HepG2 (cell line): ENCODE data around the gene SF3A2. TPM values are rescaled to one million over a fixed set of nuclear protein-coding genes. Genes with fewer than 3 reads are reported as not detected.

Experiments used
- AHDC1 ChIP-seq: sonication (generic); formaldehyde crosslinking; IDR thresholded peaks from 2 replicates; pipeline ENCODE4 v1.5.1; 2020; ENCODE audit warnings: mild to moderate bottlenecking, missing genetic modification reagents, borderline replicate concordance
- HOMEZ ChIP-seq: IDR thresholded peaks from 2 replicates; pipeline ENCODE4 v1.6.1; 2016; ENCODE audit warnings: low read depth
- IKZF4 ChIP-seq: sonication (generic); formaldehyde crosslinking; IDR thresholded peaks from 2 replicates; pipeline ENCODE4 v1.5.1; 2020; ENCODE audit warnings: borderline replicate concordance, mild to moderate bottlenecking, low read depth, missing genetic modification reagents; ENCODE audit errors: not compliant biosample characterization
- KDM5A ChIP-seq: fragments of 200-600 bp; sonication (generic); IDR thresholded peaks from 2 replicates; pipeline ENCODE4 v1.7.0; 2018; ENCODE audit warnings: antibody characterized with exemption, mild to moderate bottlenecking, low read length, borderline replicate concordance
- NFIC ChIP-seq: IDR thresholded peaks from 2 replicates; pipeline ENCODE4 v1.6.1; 2012; ENCODE audit warnings: mild to moderate bottlenecking, low read length, inconsistent platforms
- PRPF4 ChIP-seq: fragments of 200-400 bp; formaldehyde crosslinking; IDR thresholded peaks from 2 replicates; pipeline ENCODE4 v1.6.1; 2016; ENCODE audit warnings: low read length, low read depth; ENCODE audit not compliant: poor library complexity, severe bottlenecking
- SOX13 ChIP-seq, 3 experiments: fragments of 450-650 bp in 1 of 3; sonication (generic) in 1 of 3; formaldehyde crosslinking in 1 of 3; IDR thresholded peaks in 2 of 3; conservative IDR thresholded peaks in 1 of 3; 2 replicates each; pipeline versions ENCODE4 v1.5.0 to v1.6.1; 2016 to 2020; ENCODE audit warnings: antibody characterized with exemption in 1 of 3, mild to moderate bottlenecking in 1 of 3, missing compliant biosample characterization in 1 of 3, missing genetic modification reagents in 1 of 3, moderate library complexity in 1 of 3
- ZBTB44 ChIP-seq: sonication (generic); formaldehyde crosslinking; IDR thresholded peaks from 2 replicates; pipeline ENCODE4 v1.4.0; 2020; ENCODE audit warnings: missing genetic modification reagents
- ZFP90 ChIP-seq: sonication (generic); formaldehyde crosslinking; IDR thresholded peaks from 2 replicates; pipeline ENCODE4 v1.8.0; 2022; ENCODE audit warnings: missing genetic modification reagents, mild to moderate bottlenecking, inconsistent platforms, borderline replicate concordance
- ZNF234 ChIP-seq: sonication (generic); formaldehyde crosslinking; conservative IDR thresholded peaks from 2 replicates; pipeline ENCODE4 v1.5.1; 2020; ENCODE audit warnings: mild to moderate bottlenecking, missing genetic modification reagents
- ZNF317 ChIP-seq: sonication (generic); formaldehyde crosslinking; IDR thresholded peaks from 2 replicates; pipeline ENCODE4 v1.5.0; 2020; ENCODE audit warnings: mild to moderate bottlenecking, missing genetic modification reagents
- ZNF44 ChIP-seq: sonication (generic); formaldehyde crosslinking; IDR thresholded peaks from 2 replicates; pipeline ENCODE4 v1.5.1; 2020; ENCODE audit warnings: mild to moderate bottlenecking, missing genetic modification reagents
- ZNF512B ChIP-seq: sonication (generic); formaldehyde crosslinking; IDR thresholded peaks from 2 replicates; pipeline ENCODE4 v1.5.1; 2020; ENCODE audit warnings: missing genetic modification reagents, mild to moderate bottlenecking, borderline replicate concordance
- ZNF572 ChIP-seq: sonication (generic); formaldehyde crosslinking; IDR thresholded peaks from 2 replicates; pipeline ENCODE4 v1.5.1; 2020; ENCODE audit warnings: mild to moderate bottlenecking, missing genetic modification reagents
- ZNF776 ChIP-seq: sonication (generic); formaldehyde crosslinking; IDR thresholded peaks from 2 replicates; pipeline ENCODE4 v1.4.0; 2020; ENCODE audit warnings: mild to moderate bottlenecking, missing genetic modification reagents
- polyA plus RNA-seq, 8 experiments: library from polyadenylated mRNA; depleted of rRNA in 3 of 8; stranded (reverse) in 7 of 8; unstranded in 1 of 8; fragments of >200 nt; fragmentation: Illumina TruSeq in 4 of 8; extraction: Trizol in 4 of 8; gene quantifications; 2 replicates each; pipeline versions ENCODE4 v1.2.1 to v1.2.3, GENCODE V29; 2011 to 2016; ENCODE audit warnings: low read depth in 4 of 8, missing spikeins in 1 of 8, mixed read lengths in 1 of 8; ENCODE audit not compliant: insufficient read depth in 1 of 8
- total RNA-seq, 5 experiments: library from RNA; depleted of rRNA; stranded (reverse); fragments of >200 nt; fragmentation: Illumina TruSeq; extraction: Trizol; gene quantifications; 2 replicates each; pipeline ENCODE4 v1.2.3, GENCODE V29; 2016; ENCODE audit warnings: low read depth in 1 of 5

The SF3A2 gene
- total and polyA plus RNA-seq, 2 of the 13 experiments (the other 11 are each of a cell fraction or from before 2014, with no cell fraction given), result 8.6 to 8.8 TPM

- TF ChIP-seq HOMEZ (CRISPR knock-in tag) (peak; percentile 61; the same call in 1 of the 2 replicates), IKZF4 (peak; percentile 84), NFIC (no peak), SOX13 (IDR thresholded peaks at IDR 0.05) (peak; percentile 1; the same call in 1 of the 2 replicates), SOX13 (CRISPR knock-in tag; conservative IDR thresholded peaks at IDR 0.05 in 1 of 2, IDR thresholded peaks at IDR 0.05 in 1 of 2) (peak in 1 of 2 experiments; percentile 58; a peak in 2 of 4 replicates), ZNF44 (peak; percentile 95; the same call in 1 of the 2 replicates), ZNF776 (CRISPR knock-in tag) (peak; percentile 90), ZFP90 (CRISPR knock-in tag) (peak; percentile 94), ZBTB44 (CRISPR knock-in tag) (peak; percentile 59; the same call in 1 of the 2 replicates), ZNF234 (CRISPR knock-in tag) (peak; percentile 98), ZNF572 (no peak; the same call in 1 of the 2 replicates), PRPF4 (no peak), KDM5A (peak; percentile 38; the same call in 1 of the 2 replicates), AHDC1 (CRISPR knock-in tag) (peak; percentile 49; the same call in 1 of the 2 replicates), ZNF512B (CRISPR knock-in tag) (peak; percentile 84; the same call in 1 of the 2 replicates), ZNF317 (CRISPR knock-in tag) (peak; percentile 80)
Observed at GRCh38 chr19:2236314-2237050, at the start of gene SF3A2, which contains the start of gene PLEKHJ1 (continued).
